Measurements from ENCODE around the gene FAM241B.
A peak's percentile ranks its signal among the peaks of the same experiment; 100 is the strongest.

GRCh38 chr10:69639291-69640195 lies 9.5 kb downstream of the FAM241B start:
- TF ChIP-seq CTCF (IDR thresholded peaks at IDR 0.05) (peak; percentile 89), E2F4 (CRISPR knock-in tag; IDR thresholded peaks at IDR 0.05; ENCODE audit: borderline replicate concordance, low read depth) (no peak), ZBTB43 (CRISPR knock-in tag; IDR thresholded peaks at IDR 0.05) (no peak), TCF7 (CRISPR knock-in tag; IDR thresholded peaks at IDR 0.05; ENCODE audit: low read depth) (no peak), HMGA2 (CRISPR knock-in tag; IDR thresholded peaks at IDR 0.05) (no peak), RELA (CRISPR knock-in tag; IDR thresholded peaks at IDR 0.05; ENCODE audit: borderline replicate concordance) (no peak), PREB (CRISPR knock-in tag; IDR thresholded peaks at IDR 0.05; ENCODE audit: borderline replicate concordance) (no peak), ZNF317 (CRISPR knock-in tag; IDR thresholded peaks at IDR 0.05; ENCODE audit: borderline replicate concordance, low read depth) (no peak), SP1 (CRISPR knock-in tag; conservative IDR thresholded peaks at IDR 0.05) (no peak), NR2C2 (CRISPR knock-in tag; IDR thresholded peaks at IDR 0.05) (no peak), ZMAT4 (CRISPR knock-in tag; IDR thresholded peaks at IDR 0.05) (no peak), USF2 (CRISPR knock-in tag; IDR thresholded peaks at IDR 0.05) (no peak)

All from WTC11 (cell line).